GM19023 (cell line): ENCODE data around the gene RASGRP1.

Experiments
- ATAC-seq: cut with Tn5 transposase; IDR thresholded peaks from one replicate; pipeline ENCODE4 v1.9.1; 2021; ENCODE audit warnings: mild to moderate bottlenecking, moderate library complexity; ENCODE audit not compliant: unreplicated experiment

The RASGRP1 gene

DNA sequence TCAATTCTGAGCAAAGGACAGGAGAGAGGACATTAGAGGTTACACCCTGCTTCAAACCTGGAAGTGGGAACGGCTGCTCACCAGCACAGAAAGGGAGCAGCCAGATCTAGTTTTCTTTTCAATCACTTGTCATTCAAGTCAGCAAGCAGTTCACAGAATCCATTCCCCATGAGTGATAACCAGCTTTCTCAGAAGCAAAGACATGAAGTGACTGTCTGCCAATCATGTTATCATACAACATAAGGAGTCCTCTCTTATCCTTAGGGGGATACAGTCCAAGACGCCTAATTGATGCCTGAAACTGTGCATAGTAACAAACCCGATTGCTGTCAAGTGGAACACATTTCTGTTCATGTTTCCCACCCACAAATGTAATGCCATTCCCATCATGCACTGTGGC, 56.0 kb downstream of the RASGRP1 start:
- ATAC-seq: no peak

DNA sequence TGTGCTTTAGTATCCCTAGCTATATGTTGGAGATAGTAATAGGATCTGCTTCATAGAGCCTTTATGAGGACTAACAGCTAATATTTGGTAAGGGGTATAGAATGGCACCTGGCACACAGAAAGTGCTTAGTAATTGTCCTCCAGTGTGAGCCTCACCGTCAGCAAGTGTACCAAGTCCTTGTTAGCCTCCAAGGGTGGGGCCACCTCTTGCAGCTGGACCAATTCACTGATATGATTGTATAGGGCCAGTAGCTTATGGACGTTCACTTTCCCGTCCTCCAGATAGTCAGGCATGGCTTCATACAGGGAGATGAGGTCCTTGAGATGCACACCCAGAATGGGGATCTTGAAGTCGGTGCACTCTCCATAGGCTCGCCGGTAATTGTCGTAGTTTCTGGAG, 57.0 kb downstream of the RASGRP1 start:
- ATAC-seq: no peak

DNA sequence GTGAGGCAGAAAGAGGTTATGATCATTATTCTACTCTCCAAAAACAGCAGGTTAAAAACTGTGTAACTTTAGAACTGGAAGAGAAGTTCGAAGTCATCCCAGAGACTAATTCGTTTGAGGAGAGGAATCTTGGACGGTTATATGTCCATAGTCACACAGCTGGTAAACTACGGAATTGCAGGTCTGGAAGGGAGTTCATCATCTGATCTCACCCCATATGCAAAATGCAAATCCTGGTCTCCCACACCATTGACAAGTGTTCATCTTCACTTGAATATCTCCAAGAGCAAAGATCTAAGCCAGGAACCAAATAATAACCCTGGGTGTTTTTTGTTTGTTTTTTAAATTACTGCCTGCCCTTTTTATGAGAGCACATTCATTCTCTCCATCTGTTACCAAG, 57.6 kb downstream of the RASGRP1 start:
- ATAC-seq: no peak

DNA sequence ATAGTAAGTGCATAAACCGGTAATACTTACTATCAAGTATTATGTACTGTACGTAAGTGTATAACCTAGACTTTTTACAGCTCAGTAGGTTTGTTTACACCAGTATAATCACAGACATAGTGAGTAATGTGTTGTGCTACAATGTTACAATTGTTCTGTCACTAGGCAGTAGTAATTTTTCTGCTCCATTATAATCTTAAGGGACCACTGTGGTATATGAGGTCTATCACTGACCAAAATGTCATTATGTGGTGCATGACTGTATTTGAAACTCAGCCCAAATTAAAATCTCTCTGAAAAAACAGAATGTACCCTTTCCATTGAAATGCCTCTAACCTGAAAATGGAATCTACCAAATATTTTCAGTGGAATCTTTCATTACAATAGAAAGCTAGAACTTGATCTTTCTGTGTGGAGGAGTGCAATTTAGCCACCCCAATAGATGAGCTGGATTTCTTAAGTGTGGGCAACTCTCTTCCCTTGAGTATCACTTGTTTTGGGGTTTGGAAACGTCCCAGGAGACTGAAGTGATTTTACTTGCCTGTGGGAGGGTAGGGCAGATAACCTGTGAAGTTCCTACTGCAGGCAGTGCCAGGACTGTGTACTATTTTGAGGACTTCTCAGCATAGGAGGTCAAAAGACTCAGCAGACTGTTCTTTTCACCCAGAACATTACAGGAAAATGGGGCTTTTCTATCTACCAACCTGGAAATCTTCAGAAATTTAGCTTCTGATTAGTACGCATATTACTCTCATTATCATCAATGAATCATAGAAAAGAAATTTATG, 59.7 kb downstream of the RASGRP1 start:
- ATAC-seq: no peak

DNA sequence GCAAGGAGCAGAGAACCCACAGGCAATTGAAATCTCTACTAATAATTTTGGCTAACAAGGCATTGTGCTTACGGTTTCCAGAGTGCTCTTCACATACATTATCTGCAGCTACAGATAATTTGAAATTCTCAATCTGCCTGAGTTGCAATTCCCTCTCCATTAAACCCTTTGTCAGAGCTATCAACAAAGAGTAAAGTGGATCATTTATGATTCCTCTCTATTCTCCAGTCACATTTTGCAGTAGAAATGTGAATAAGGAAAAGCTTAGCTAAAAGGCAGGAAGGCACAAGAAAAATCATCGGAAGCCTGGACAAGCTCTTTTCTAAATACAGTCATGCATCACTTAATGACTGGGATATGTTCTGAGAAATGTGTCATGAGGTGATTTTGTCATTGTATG, 61.1 kb downstream of the RASGRP1 start:
- no peak for ATAC-seq

DNA sequence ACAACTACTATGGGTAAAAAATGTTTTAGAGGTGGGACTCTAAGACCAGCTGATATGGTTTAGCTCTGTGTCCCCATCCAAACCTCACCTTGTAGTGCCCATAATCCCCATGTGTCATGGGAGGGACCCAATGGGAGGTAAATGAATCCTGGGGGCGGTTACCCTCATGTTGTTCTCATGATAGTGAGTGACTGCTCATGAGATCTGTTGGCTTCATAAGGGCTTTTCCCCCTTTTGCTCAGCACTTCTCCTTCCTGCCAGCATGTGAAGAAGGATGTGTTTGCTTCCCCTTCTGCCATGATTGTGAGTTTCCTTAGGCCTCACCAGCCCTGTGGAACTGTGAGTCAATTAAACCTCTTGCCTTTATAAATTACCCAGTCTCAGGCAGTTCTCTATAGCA, 65.0 kb downstream of the RASGRP1 start:
- no peak for ATAC-seq

DNA sequence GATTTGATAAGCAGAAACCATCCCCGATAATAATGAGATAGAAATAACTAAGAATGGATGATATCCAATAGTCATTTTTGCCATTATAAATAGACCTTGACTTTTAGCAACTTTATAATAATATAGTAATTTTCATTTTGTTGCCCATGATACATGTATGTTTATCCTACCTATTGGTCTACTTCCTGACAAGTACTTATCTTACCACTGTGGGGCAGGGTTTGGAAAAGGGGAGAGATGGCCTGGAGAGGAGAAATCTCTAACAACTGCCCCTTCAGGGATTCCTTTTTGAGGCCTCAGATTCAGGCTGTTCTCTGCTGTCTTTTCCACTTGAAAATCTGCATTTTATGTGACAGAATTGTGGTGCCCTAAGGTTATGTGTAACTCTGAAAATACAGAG, 68.5 kb downstream of the RASGRP1 start:
- ATAC-seq: no peak

DNA sequence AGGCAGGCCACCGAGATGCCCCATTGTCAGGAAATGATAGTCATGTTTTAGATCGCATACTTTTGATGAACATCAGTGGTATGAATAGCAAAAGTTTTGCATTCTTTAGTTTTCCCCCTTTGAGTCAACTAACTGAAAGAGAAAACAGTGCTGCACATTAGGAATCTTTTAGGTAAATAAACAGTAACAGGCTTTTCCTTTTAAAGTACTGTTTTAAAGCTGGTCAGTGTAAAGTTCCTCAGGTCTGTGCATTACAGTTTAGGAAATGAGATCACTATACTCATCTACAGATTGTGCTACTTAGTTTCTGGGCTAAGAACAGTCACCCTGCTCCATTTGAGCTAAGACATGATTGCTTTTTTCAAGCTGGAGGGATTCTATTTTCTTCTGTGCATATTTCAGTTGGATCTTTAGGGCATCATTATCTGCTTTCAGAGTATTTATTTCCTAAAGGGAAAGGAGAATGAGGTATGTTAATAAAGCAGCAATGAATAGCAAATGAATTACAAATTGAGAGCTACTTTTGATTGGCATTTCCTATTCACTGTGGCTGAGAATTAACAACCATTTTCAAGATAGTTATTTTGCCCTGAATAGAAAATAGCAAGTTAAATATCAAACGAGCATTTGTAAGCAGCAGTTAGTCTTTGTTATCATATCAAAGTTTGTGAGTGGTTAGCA, 74.2 kb downstream of the RASGRP1 start:
- no peak for ATAC-seq

DNA sequence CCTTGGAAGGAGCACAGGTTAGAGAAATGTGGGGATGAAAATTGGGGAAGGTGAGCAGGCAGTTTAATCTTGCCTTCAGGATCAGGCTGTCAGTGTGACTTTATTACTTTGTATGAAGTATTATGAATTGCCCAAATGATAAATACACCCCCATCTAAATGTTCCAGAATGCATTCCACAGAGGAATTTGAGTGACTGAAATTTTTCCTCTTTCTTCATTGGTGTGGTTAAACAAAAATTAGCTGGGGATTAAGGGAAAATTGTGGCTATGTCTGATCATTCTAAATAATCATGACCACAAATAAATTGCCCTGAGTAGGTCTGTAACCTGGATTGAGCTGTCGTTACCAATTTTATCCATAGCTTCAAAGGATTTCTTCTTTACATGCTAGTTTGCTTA, 77.2 kb downstream of the RASGRP1 start:
- ATAC-seq: no peak

DNA sequence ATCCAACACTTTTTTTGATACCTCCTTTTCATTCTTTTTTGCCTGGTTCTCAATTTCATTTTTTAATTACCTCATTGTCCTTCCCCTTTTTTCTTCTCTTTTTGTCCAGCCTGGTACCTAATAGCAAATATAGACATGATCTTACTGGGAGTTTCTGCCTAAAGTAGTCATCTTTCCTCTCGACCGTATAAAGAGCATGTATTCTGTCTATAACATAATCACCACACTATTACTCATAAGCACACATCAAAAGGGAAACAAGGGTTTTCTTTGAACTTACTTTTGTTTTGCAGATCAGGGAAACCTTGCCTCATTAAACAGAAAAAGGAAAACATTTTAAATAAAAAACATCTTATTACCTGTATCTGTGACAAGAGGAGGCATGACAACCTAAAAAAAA, 77.7 kb downstream of the RASGRP1 start:
- no peak for ATAC-seq

DNA sequence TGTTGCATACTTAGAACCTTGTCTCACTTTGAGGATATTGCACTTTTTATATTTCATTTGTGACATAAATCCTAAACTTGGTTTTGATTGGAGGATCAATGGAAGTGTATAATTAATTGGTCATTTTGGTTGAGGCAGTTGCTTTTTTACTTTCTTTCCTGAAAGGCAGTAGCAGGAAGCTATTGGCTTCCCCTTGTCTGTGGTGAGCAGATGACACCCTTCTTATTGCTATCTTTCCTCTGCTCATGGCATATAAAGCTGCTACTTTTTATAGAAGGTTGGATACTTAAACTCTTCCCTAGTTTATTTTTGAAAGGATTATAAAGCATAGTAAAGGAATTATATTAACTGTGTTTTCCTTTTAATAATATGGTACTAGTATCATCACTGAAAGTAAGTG, 82.0 kb downstream of the RASGRP1 start:
- no peak for ATAC-seq

DNA sequence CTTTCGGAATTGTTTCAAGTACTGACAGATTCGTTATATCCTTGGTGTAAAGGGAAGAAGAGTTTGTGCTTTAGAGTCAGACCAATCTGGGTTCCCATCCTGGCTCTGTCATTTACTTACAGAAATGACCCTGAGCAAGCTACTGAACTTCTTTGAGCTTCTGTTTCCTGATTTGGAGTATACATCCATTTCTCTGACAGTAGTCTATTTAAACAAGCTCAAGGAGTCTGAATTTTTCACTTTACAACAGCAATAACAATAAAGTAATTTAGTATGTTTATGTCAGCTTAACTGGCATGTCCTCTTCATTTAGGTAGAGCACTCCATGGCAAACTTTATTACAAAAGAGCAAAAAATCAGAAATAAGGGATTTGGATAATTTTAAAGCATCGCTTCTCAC, 82.9 kb downstream of the RASGRP1 start:
- ATAC-seq: no peak

DNA sequence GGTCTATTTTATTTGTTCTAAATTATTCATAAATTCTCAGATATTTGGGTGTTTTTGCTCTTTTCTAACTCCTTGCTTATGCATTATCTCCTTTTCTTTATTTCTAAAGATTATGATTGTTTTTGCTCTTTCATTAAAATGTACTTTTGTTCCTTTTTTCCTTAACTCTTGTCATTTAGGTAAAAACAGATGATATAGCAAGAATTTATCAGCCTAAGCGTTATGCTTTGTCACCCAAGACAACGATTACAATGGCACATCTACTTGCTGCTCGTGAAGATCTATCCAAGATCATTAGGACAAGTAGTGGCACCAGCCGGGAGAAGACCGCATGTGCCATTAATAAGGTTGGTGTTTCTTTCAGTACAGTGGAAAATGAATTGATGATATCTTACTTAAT, 83.5 kb downstream of the RASGRP1 start:
- no peak for ATAC-seq

DNA sequence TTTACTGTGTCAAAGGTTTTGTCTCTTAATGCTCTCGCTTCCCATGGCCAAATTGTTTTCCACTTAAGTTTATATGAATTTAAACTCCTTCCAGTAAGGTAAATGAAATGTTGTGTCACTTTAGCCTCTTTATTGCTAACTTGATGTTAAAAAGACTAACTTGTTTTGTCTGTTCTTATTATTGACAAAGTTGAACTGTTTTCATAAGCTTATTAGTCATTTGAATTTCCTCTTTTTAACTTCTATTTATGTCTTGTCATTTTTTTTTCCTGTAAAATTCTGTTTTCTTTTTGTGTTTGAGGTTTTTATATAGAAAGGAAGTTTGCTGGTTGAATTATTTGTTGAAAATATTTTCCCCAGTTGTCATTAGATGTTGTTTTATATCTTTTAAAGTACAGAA, 84.9 kb downstream of the RASGRP1 start:
- ATAC-seq: no peak

DNA sequence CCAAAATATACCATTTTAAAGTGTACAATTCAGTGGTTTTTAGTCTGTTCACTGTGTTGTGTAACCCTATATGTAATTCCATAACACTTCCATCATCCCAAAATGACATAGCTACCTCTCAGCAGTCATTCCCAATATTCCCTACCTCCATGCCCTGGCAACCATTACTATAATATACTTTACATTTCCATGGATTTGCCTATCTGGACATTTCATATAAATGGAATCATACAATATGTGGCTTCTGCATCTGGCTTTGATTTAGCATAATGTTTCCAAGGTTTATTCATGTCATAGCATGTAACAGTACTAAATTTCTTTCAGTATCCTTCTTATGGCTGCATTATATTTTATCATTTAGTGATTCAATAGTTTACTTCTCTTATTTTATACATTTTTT, 85.3 kb downstream of the RASGRP1 start:
- ATAC-seq: no peak

DNA sequence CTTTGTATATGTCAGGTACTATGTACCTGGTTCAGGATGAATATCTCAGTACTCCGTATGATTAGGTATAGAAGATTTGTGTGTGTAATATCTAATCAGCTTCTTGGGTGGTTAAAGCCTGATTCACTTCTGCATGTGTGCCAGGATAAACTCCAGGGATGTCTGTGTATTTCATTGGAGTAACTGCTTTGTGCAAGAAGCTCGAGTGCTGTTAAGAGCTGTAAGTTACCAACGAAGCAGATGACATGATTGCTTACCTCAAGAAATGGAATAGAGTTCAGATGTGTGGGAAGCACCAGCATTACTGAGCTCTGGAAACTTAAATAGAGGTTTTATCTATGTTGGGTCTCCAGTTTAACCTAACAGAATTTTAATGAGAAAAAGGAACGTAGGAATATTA, 87.0 kb downstream of the RASGRP1 start:
- ATAC-seq: no peak

DNA sequence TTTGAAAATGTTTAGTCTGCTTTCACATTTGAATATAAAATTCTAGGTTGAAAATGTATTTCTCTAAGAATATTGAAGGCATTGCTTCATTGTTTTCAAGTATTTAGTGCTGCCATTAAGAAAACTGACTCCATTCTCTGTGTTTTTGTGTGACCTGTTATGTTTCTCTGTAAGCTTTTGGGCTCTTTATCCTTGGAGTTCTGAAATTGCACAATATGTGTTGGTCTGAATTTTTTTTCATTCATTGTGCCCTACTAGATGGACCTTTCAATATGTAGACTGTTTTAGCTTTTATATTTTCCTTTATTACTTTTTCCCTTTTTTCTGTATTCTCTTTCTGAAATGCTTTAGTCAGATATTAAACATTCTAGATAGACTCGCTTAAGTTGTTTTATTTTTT, 88.5 kb downstream of the RASGRP1 start:
- no peak for ATAC-seq

DNA sequence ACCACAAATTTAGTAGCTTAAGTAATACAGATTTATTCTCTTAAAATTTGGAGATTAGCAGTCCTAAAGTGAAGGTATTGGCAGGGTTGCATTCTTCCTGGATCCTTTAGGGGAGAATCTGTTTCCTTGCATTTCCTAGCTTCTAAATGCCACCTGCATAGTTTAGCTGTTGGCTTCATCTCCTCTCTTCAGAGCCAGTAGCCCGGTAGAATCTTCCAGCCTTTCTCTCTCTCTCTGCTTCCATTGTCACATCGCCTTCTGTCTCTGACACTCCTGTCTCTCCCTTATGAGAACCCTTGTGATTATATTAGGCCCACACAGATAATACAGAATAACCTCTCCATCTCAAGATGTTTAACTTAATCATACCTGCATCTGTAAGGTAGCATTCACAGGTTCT, 89.3 kb downstream of the RASGRP1 start:
- no peak for ATAC-seq

DNA sequence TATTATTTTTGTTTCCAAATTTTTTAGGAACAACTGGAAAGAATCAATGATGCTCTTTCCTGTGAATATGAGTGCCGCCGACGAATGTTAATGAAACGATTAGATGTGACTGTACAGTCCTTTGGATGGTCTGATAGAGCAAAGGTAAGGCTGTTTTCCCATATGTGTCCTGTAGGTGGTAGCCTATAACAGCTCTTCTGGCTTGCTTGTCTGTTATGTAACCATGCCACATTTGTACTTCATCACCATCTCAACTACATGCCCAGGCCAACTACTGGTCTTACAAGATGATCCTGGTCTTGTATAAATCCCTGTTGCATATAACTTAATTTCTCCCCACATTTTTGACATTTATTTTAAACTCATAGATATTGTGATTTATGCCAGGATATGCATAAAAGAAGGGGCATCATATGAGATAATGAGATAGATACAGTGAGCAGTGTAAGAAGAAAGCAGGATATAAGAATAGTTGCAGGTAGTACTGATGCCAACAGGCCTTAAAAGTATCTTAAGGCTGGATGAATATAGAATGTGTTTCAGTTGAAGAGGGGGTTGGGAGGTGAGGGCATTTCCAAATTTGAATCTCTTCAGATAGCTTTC, 90.4 kb downstream of the RASGRP1 start:
- ATAC-seq: peak; percentile 97

DNA sequence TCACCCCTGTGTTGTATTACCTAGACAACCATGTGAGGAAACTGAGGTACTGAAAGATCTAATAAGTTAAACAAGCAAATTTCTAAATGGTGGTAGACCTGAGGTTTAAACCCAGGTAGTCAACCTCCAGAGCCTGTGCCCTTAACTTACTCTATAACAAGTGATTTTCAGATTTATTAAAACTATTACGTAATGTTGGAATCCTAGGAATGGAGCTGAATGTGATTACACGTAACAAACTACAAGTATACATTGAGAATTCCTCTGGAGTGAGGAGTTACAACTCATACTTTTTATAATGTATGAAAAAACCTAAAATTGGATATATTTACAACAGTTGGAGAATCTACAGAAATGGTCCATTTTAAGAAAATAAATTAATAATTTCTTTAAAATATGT, 92.6 kb downstream of the RASGRP1 start:
- ATAC-seq: no peak

DNA sequence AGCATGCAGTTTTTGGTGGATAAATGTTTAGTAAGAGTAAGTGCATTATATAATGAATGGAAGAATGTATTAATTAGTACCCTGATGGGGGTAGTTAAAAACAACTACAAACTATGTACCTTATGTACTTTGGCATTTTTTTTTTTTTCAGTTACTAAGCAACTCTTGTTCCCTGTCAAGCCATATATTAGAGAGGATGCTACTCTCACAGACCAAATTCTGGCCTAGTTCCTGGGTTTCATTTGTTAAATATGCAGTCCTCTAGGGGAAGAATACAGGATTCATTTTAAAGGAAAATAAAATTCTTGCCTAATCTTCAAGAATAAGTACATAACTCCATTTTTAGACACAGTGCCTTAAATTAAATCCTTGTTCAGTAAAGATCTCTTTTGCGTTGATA, 93.8 kb downstream of the RASGRP1 start:
- ATAC-seq: no peak

DNA sequence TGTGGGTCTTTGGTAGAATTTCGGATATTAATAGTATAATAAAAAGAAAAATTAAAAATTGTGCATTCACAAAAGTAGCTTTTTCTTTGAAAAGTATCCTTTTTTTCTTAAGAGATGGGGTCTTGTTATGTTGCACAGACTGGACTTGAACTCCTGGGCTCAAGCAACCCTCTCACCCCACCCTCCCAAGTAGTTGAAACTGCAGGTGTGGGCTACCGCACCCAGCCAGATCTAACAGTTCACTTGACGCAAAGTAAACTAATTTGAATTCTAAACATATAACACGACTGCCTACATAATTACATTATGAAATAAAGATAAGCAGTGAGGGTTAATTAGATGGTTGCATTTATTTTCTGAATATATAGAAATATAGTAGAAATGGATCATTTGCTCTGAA, 99.9 kb downstream of the RASGRP1 start:
- ATAC-seq: no peak
